Activated B cell treated with CpG ODN at 0.5 μM for 24 hours (primary cell): ENCODE results near the gene C6orf141. TPM values are rescaled to one million over a fixed set of nuclear protein-coding genes. Genes with fewer than 3 reads are reported as not detected.

Source experiments
- ATAC-seq: fragments of 200-7000 bp; cut with Tn5 transposase; one replicate; pipeline ENCODE4 v1.10.0; 2021; ENCODE audit warnings: low read depth, mild to moderate bottlenecking, moderate library complexity
- CTCF ChIA-PET: fragments of 350-600 bp; sonication (Branson Sonifier 250); formaldehyde crosslinking; loops from one replicate; lab custom pipeline; 2021; ENCODE audit warnings: antibody characterized with exemption; lab: Charles Lee
- POLR2A ChIA-PET: fragments of 350-600 bp; sonication (Branson Sonifier 250); formaldehyde crosslinking; loops from one replicate; lab custom pipeline; 2021; ENCODE audit warnings: antibody characterized with exemption; lab: Charles Lee
- DNase-seq: peaks from one replicate; pipeline ENCODE4 v3.0.0; 2022
- H3K27ac Mint-ChIP-seq: one replicate; pipeline ENCODE4 v1.8.0; 2020; ENCODE audit warnings: mixed read lengths
- H3K27me3 Mint-ChIP-seq: one replicate; pipeline ENCODE4 v1.8.0; 2021; ENCODE audit warnings: mixed read lengths
- H3K36me3 Mint-ChIP-seq: one replicate; pipeline ENCODE4 v1.8.0; 2021; ENCODE audit warnings: low read depth, mixed read lengths
- H3K4me1 Mint-ChIP-seq: one replicate; pipeline ENCODE4 v1.8.0; 2021; ENCODE audit warnings: mixed read lengths
- H3K4me3 Mint-ChIP-seq: one replicate; pipeline ENCODE4 v1.8.0; 2020; ENCODE audit warnings: mild to moderate bottlenecking, mixed read lengths
- H3K9me3 Mint-ChIP-seq: one replicate; pipeline ENCODE4 v1.8.0; 2020; ENCODE audit warnings: mixed read lengths
- CTCF ChIP-seq: fragments of 200-600 bp; IDR thresholded peaks from one replicate; pipeline ENCODE4 v1.8.0; 2022; ENCODE audit warnings: antibody characterized with exemption, mild to moderate bottlenecking
- intact Hi-C: fragments of 100-400 bp; cut with micrococcal nuclease; formaldehyde crosslinking; loops from one replicate; pipeline ENCODE4 v1.15.1; 2024
- total RNA-seq: library from RNA; stranded (reverse); gene quantifications from 2 replicates; pipeline ENCODE4 v1.2.3, GENCODE V29; 2022

Gene C6orf141
- total RNA-seq, 1 donor from 2014 or later = not detected

DNA sequence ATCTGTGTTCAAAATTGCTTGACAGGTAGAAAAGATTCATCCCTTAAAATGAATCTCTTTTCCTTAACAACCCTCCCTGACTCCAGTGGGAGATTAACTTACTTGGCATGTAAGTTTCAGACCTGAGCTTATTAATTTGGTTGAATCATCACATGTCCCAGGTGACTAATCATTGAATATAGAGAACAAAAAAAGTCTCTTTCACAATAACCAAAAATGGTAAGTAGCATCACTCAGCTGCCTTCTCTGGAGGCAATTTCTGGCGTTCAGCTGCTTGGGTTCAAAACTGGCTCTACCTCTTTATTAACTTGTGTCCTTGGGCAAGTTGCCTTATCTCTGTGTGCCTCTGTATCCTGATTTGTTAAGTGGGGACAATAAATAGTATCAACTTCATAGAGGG is 2.9 kb downstream of the C6orf141 start:
- ChIA-PET POLR2A (no interaction called here), CTCF (interaction anchor here (0.7 kb wide), 1 partner anchor 21 kb away, joined by 4 read pairs; no protein-coding TSS in a partner anchor)
- H3K27ac Mint-ChIP-seq = no peak overlapping the region
- DNase-seq (no peak), ATAC-seq (no peak)
- peaks cover 19% of the 10 kb centered on the region for H3K4me1 Mint-ChIP-seq
- no peak for TF ChIP-seq CTCF
- intact Hi-C loops = no loop called here
- peaks cover 34% of the 10 kb centered on the region for H3K27me3 Mint-ChIP-seq
- no peak overlapping the region for H3K4me3 Mint-ChIP-seq
- H3K9me3 Mint-ChIP-seq = no peaks in the 10 kb centered on the region
- H3K36me3 Mint-ChIP-seq = no peaks in the 10 kb centered on the region

GRCh38 chr6:49555951-49556350 is 5.5 kb downstream of the C6orf141 start:
- ChIA-PET POLR2A (no interaction called here), CTCF (no interaction called here)
- no peak overlapping the region for H3K4me3 Mint-ChIP-seq
- intact Hi-C loops = no loop called here
- H3K27me3 Mint-ChIP-seq = peaks cover 20% of the 10 kb centered on the region
- DNase-seq (no peak), ATAC-seq (no peak)
- no peak overlapping the region for H3K27ac Mint-ChIP-seq
- H3K4me1 Mint-ChIP-seq = peaks cover 12% of the 10 kb centered on the region
- no peaks in the 10 kb centered on the region for H3K36me3 Mint-ChIP-seq
- TF ChIP-seq CTCF = no peak
- no peaks in the 10 kb centered on the region for H3K9me3 Mint-ChIP-seq

GRCh38 chr6:49556429-49556837 is 6.0 kb downstream of the C6orf141 start:
- intact Hi-C loops = no loop called here
- ATAC-seq = no peak
- no peak overlapping the region for H3K27ac Mint-ChIP-seq
- H3K27me3 Mint-ChIP-seq = peaks cover 17% of the 10 kb centered on the region
- DNase-seq = no peak
- TF ChIP-seq CTCF = no peak
- H3K4me1 Mint-ChIP-seq = peaks cover 7% of the 10 kb centered on the region
- no peak overlapping the region for H3K4me3 Mint-ChIP-seq
- CTCF ChIA-PET = no interaction called here
- POLR2A ChIA-PET = no interaction called here
- H3K9me3 Mint-ChIP-seq = no peaks in the 10 kb centered on the region
- H3K36me3 Mint-ChIP-seq = no peaks in the 10 kb centered on the region

DNA sequence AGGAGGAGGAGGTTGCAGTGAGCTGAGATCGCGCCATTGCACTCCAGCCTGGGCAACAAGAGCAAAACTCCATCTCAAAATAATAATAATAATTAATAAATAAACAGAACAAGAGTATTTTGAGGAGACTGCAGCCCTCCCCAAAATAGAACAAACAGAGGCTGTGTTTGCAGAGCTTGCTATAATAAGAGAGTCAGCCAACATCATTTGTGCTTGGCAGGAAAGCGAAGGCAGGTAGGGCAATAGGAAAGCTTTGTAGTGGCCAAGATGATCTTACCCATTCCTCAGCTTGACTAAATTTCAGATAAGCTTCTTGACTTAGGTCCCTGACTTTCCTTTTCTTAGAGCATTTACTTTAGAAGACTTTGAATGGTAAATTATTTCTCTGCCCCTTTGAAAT is 6.7 kb downstream of the C6orf141 start:
- Mint-ChIP-seq H3K27ac (no peak overlapping the region), H3K36me3 (no peaks in the 10 kb centered on the region), H3K4me3 (no peak overlapping the region), H3K9me3 (no peaks in the 10 kb centered on the region), H3K4me1 (peaks cover 2% of the 10 kb centered on the region), H3K27me3 (peaks cover 12% of the 10 kb centered on the region)
- TF ChIP-seq CTCF = no peak
- intact Hi-C loops = no loop called here
- DNase-seq = no peak
- no peak for ATAC-seq
- POLR2A ChIA-PET = no interaction called here
- CTCF ChIA-PET = no interaction called here

DNA sequence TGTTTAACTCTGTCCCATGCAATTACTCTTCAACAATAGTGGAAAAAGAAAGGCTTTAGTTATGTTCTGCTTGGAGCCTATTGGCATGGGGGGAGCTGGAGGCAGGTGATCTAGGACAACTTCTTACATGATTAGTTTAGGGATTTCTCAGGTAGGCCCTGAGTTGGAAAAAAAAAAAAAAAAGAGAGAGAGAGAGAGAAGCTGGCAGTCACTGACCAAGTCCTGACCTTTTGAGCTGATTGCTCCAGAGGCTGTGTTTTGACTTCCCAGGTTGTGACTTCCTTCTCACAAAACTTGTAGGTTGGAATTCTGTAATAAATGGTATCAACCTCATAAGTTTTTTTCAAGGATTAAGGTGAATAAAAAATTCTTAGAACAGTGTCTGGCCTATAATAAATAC is 7.8 kb downstream of the C6orf141 start:
- no peak for TF ChIP-seq CTCF
- no peak for ATAC-seq
- ChIA-PET POLR2A (no interaction called here), CTCF (no interaction called here)
- Mint-ChIP-seq H3K27me3 (peaks cover 6% of the 10 kb centered on the region), H3K27ac (no peak overlapping the region), H3K4me3 (no peak overlapping the region), H3K9me3 (no peaks in the 10 kb centered on the region), H3K36me3 (no peaks in the 10 kb centered on the region), H3K4me1 (no peaks in the 10 kb centered on the region)
- intact Hi-C loops = no loop called here
- no peak for DNase-seq
